Measurements from ENCODE around the gene HAUS7. TPM values are rescaled to one million over a fixed set of nuclear protein-coding genes. Genes with fewer than 3 reads are reported as not detected.

Gene HAUS7
- polyA plus RNA-seq, 1 donor from 2014 or later = 27.7 TPM

GRCh38 chrX:153439977-153440376 is 30.4 kb downstream of the HAUS7 start:
- H3K9ac ChIP-seq (ENCODE audit: low read length) = no peak overlapping the region
- H3K4me3 ChIP-seq (ENCODE audit: low read length) = no peak overlapping the region
- TF ChIP-seq RAD21 (conservative IDR thresholded peaks at IDR 0.05) (no peak), MXI1 (conservative IDR thresholded peaks at IDR 0.05; ENCODE audit: poor library complexity, severe bottlenecking) (no peak), EP300 (conservative IDR thresholded peaks at IDR 0.05; ENCODE audit: poor library complexity, severe bottlenecking) (no peak), CTCF (IDR thresholded peaks at IDR 0.05; ENCODE audit: poor library complexity, severe bottlenecking) (no peak), SMC3 (conservative IDR thresholded peaks at IDR 0.05; ENCODE audit: poor library complexity) (no peak), TAF1 (IDR thresholded peaks at IDR 0.05; ENCODE audit: low read depth) (no peak), EZH2 (IDR thresholded peaks at IDR 0.05; ENCODE audit: borderline replicate concordance, insufficient read depth, low read length, poor library complexity, severe bottlenecking) (no peak), POLR2AphosphoS5 (IDR thresholded peaks at IDR 0.05) (no peak)
- TF ChIP-seq, protein P1, sequence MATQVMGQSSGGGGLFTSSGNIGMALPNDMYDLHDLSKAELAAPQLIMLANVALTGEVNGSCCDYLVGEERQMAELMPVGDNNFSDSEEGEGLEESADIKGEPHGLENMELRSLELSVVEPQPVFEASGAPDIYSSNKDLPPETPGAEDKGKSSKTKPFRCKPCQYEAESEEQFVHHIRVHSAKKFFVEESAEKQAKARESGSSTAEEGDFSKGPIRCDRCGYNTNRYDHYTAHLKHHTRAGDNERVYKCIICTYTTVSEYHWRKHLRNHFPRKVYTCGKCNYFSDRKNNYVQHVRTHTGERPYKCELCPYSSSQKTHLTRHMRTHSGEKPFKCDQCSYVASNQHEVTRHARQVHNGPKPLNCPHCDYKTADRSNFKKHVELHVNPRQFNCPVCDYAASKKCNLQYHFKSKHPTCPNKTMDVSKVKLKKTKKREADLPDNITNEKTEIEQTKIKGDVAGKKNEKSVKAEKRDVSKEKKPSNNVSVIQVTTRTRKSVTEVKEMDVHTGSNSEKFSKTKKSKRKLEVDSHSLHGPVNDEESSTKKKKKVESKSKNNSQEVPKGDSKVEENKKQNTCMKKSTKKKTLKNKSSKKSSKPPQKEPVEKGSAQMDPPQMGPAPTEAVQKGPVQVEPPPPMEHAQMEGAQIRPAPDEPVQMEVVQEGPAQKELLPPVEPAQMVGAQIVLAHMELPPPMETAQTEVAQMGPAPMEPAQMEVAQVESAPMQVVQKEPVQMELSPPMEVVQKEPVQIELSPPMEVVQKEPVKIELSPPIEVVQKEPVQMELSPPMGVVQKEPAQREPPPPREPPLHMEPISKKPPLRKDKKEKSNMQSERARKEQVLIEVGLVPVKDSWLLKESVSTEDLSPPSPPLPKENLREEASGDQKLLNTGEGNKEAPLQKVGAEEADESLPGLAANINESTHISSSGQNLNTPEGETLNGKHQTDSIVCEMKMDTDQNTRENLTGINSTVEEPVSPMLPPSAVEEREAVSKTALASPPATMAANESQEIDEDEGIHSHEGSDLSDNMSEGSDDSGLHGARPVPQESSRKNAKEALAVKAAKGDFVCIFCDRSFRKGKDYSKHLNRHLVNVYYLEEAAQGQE (IDR thresholded peaks at IDR 0.05; ENCODE audit: borderline replicate concordance) = no peak
- no peaks in the 10 kb centered on the region for H3K36me3 ChIP-seq (ENCODE audit: insufficient read depth, low read length)
- no peaks in the 10 kb centered on the region for H3F3A ChIP-seq (ENCODE audit: insufficient read depth, low read length, poor library complexity, severe bottlenecking)
- H4K20me1 ChIP-seq (ENCODE audit: insufficient read depth) = no peaks in the 10 kb centered on the region
- H3K79me2 ChIP-seq (replicated peaks; ENCODE audit: insufficient read depth, low read length) = no peaks in the 10 kb centered on the region
- H2AFZ ChIP-seq (ENCODE audit: low read depth, low read length) = no peak overlapping the region
- H3K27ac ChIP-seq (ENCODE audit: low read length) = no peak overlapping the region
- no peaks in the 10 kb centered on the region for H3K9me3 ChIP-seq (ENCODE audit: low read length)
- no peaks in the 10 kb centered on the region for H3K27me3 ChIP-seq (ENCODE audit: insufficient read depth, low read depth, low read length)
- H3K4me2 ChIP-seq (ENCODE audit: low read length) = no peak overlapping the region
- H3K9me2 ChIP-seq (ENCODE audit: insufficient read depth, low read length) = no peaks in the 10 kb centered on the region

DNA sequence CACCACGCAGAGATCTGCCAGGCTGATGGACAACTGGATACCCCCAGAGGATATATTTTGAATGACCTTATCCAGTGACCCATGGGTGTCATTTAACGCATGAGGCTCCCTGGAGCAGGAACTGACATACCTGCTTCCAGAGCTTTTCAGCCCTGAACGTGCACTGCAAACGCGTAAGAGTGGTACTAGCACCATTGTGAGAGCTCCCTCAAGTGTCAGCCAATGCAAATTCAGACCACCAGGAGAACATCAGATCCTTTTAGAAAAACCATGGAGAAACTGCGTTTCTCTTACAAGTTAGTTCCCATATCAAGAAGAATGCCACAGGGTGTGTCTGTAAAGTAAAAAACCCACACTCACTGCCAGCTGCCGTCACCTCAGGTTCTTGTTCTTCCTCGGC is 31.8 kb downstream of the HAUS7 start:
- H2AFZ ChIP-seq (ENCODE audit: low read depth, low read length) = no peak overlapping the region
- H3K4me2 ChIP-seq (ENCODE audit: low read length) = no peak overlapping the region
- H4K20me1 ChIP-seq (ENCODE audit: insufficient read depth) = no peaks in the 10 kb centered on the region
- H3K79me2 ChIP-seq (replicated peaks; ENCODE audit: insufficient read depth, low read length) = no peaks in the 10 kb centered on the region
- H3K27me3 ChIP-seq (ENCODE audit: insufficient read depth, low read depth, low read length) = no peaks in the 10 kb centered on the region
- no peaks in the 10 kb centered on the region for H3K36me3 ChIP-seq (ENCODE audit: insufficient read depth, low read length)
- no peaks in the 10 kb centered on the region for H3F3A ChIP-seq (ENCODE audit: insufficient read depth, low read length, poor library complexity, severe bottlenecking)
- no peak overlapping the region for H3K27ac ChIP-seq (ENCODE audit: low read length)
- no peaks in the 10 kb centered on the region for H3K9me3 ChIP-seq (ENCODE audit: low read length)
- H3K4me3 ChIP-seq (ENCODE audit: low read length) = no peak overlapping the region
- no peak overlapping the region for H3K9ac ChIP-seq (ENCODE audit: low read length)
- H3K9me2 ChIP-seq (ENCODE audit: insufficient read depth, low read length) = no peaks in the 10 kb centered on the region
- TF ChIP-seq RAD21 (conservative IDR thresholded peaks at IDR 0.05) (peak; percentile 66), CTCF (IDR thresholded peaks at IDR 0.05; ENCODE audit: poor library complexity, severe bottlenecking) (peak; percentile 60), MXI1 (conservative IDR thresholded peaks at IDR 0.05; ENCODE audit: poor library complexity, severe bottlenecking) (no peak), POLR2AphosphoS5 (IDR thresholded peaks at IDR 0.05) (no peak), SMC3 (conservative IDR thresholded peaks at IDR 0.05; ENCODE audit: poor library complexity) (peak; percentile 71)
- TF ChIP-seq, protein P1 (IDR thresholded peaks at IDR 0.05; ENCODE audit: borderline replicate concordance) = no peak

Data from neural cell (in vitro differentiated cells).